ENCODE data around the gene SYNGR3. TPM values are rescaled to one million over a fixed set of nuclear protein-coding genes. Genes with fewer than 3 reads are reported as not detected.

SYNGR3 gene
- total and polyA plus RNA-seq, 2 of the 13 experiments (the other 11 are each of a cell fraction or from before 2014, with no cell fraction given): 0.97 to 5.7 TPM

DNA sequence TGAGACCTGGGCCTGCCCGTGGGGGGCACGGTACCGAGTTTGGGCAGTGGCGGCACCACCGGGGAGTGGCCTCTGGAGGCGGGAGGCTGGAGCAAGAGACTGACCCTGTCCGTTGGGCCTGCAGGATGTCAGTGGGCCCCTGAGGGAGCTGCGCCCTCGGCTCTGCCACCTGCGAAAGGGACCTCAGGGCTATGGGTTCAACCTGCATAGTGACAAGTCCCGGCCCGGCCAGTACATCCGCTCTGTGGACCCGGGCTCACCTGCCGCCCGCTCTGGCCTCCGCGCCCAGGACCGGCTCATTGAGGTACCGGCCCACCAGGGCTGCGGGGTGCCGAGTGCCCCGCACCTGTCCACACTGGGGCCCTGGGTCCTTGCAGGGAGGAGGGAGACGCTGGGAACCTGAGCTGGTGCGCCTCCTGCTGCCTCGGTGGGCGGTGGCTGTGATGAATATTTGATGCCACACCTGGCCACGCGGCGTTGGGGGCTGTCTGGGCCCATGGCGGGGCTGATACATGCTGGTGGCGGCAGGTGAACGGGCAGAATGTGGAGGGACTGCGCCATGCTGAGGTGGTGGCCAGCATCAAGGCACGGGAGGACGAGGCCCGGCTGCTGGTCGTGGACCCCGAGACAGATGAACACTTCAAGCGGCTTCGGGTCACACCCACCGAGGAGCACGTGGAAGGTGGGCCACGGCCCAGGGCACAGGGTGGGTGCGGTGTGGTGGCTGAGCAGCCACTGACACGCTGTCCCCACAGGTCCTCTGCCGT lies 46.6 kb downstream of the SYNGR3 start (continued):
- TF ChIP-seq, protein P1, sequence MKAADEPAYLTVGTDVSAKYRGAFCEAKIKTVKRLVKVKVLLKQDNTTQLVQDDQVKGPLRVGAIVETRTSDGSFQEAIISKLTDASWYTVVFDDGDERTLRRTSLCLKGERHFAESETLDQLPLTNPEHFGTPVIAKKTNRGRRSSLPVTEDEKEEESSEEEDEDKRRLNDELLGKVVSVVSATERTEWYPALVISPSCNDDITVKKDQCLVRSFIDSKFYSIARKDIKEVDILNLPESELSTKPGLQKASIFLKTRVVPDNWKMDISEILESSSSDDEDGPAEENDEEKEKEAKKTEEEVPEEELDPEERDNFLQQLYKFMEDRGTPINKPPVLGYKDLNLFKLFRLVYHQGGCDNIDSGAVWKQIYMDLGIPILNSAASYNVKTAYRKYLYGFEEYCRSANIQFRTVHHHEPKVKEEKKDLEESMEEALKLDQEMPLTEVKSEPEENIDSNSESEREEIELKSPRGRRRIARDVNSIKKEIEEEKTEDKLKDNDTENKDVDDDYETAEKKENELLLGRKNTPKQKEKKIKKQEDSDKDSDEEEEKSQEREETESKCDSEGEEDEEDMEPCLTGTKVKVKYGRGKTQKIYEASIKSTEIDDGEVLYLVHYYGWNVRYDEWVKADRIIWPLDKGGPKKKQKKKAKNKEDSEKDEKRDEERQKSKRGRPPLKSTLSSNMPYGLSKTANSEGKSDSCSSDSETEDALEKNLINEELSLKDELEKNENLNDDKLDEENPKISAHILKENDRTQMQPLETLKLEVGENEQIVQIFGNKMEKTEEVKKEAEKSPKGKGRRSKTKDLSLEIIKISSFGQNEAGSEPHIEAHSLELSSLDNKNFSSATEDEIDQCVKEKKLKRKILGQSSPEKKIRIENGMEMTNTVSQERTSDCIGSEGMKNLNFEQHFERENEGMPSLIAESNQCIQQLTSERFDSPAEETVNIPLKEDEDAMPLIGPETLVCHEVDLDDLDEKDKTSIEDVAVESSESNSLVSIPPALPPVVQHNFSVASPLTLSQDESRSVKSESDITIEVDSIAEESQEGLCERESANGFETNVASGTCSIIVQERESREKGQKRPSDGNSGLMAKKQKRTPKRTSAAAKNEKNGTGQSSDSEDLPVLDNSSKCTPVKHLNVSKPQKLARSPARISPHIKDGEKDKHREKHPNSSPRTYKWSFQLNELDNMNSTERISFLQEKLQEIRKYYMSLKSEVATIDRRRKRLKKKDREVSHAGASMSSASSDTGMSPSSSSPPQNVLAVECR (CRISPR knock-in tag; IDR thresholded peaks at IDR 0.05; ENCODE audit: borderline replicate concordance): 0 out of 2 replicates have a peak, but pooled peaks have one; percentile 11
- TF ChIP-seq BORCS8-MEF2B (CRISPR knock-in tag; IDR thresholded peaks at IDR 0.05): peak; percentile 75; the same call in 1 of the 2 replicates
- peak; percentile 61 for TF ChIP-seq AGO2 (optimal IDR thresholded peaks at IDR 0.05; ENCODE audit: low read depth, low read length)
- peak; percentile 28 for TF ChIP-seq HNRNPLL (IDR thresholded peaks at IDR 0.05; ENCODE audit: low read depth, low read length, poor library complexity, severe bottlenecking)
- TF ChIP-seq, protein P2, sequence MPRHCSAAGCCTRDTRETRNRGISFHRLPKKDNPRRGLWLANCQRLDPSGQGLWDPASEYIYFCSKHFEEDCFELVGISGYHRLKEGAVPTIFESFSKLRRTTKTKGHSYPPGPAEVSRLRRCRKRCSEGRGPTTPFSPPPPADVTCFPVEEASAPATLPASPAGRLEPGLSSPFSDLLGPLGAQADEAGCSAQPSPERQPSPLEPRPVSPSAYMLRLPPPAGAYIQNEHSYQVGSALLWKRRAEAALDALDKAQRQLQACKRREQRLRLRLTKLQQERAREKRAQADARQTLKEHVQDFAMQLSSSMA (CRISPR knock-in tag; IDR thresholded peaks at IDR 0.05): peak; percentile 21; the same call in 1 of the 2 replicates

- intact Hi-C loops (cut with micrococcal nuclease; ENCODE audit: unreplicated experiment): no loop called here
- in situ Hi-C loops (cut with HindIII; ENCODE audit: extremely low pct_ligation_motif_present, low pct_unique_long_range_greater_than_20kb): no loop called here
- FAIRE-seq (no peak), ATAC-seq (no peak), DNase-seq (ENCODE audit: low spot score) (no peak)
- H3K4me3 ChIP-seq (replicated peaks in 1 of 3; ENCODE audit: insufficient read depth in 1 of 3, low read depth in 2 of 3, low read length in 3 of 3): no peak overlapping the region
- H3K9me3 ChIP-seq (ENCODE audit: low read length): no peaks in the 10 kb centered on the region
- H3K27ac ChIP-seq (ENCODE audit: extremely low read length, insufficient read depth, low read length): peak overlapping the region; percentile 90
- H4K20me1 ChIP-seq (ENCODE audit: insufficient read depth, low read length): no peaks in the 10 kb centered on the region
- H3K27me3 ChIP-seq (ENCODE audit: control insufficient read depth in 1 of 2, insufficient read depth in 2 of 2, low read length in 2 of 2): no peaks in the 10 kb centered on the region
- no peaks in the 10 kb centered on the region for H3K79me2 ChIP-seq (ENCODE audit: insufficient read depth, low read length)
- POLR2A ChIA-PET: interaction anchor here (4.2 to 4.8 kb wide), 2 partner anchors 10 to 12 kb away, joined by 62 to 67 read pairs; partner anchors contain the start of genes NHERF2, NTHL1 and TSC2
- H3K9ac ChIP-seq (ENCODE audit: insufficient read depth, low read depth, low read length): 0 out of 2 replicates have a peak overlapping the region, but pooled peaks have one; percentile 5
- H3K36me3 ChIP-seq (replicated peaks in 1 of 2; ENCODE audit: control insufficient read depth in 1 of 2, insufficient read depth in 2 of 2, low read length in 2 of 2): peaks cover 3 to 6% of the 10 kb centered on the region in 2 experiments; a peak in 3 of 5 replicates
- H3K4me1 ChIP-seq (ENCODE audit: insufficient read depth, low read length): peaks cover 99% of the 10 kb centered on the region
- no peak overlapping the region for H2AFZ ChIP-seq (ENCODE audit: low read length)
- no TSS peak for BruUV-seq (replicated peaks)
- 97% methylated on average over 11 of the region's 15 CpGs for WGBS (ENCODE audit: low lambda C conversion rate)
- H3K4me2 ChIP-seq (ENCODE audit: low read depth, low read length): no peak overlapping the region
- peak; percentile 6 for TF ChIP-seq AGO2 (optimal IDR thresholded peaks at IDR 0.05; ENCODE audit: low read depth, low read length)
- 0 out of 2 replicates have a peak, but pooled peaks have one; percentile 46 for TF ChIP-seq HNRNPL (IDR thresholded peaks at IDR 0.05; ENCODE audit: low read depth, low read length)
- TF ChIP-seq RARA (CRISPR knock-in tag; IDR thresholded peaks at IDR 0.05): no peak
- CTCF ChIA-PET (ENCODE audit: low intra/inter-chr PET ratio, low total read pairs): no interaction called here
These were observed 47.3 kb downstream of the SYNGR3 start for GRCh38 chr16:2037115-2037514.

Measured in HepG2 (cell line).